ENCODE measurements around the gene CHD1L. TPM values are rescaled to one million over a fixed set of nuclear protein-coding genes. Genes with fewer than 3 reads are reported as not detected.

The CHD1L gene
- total and polyA plus RNA-seq, 2 of the 13 experiments (the other 11 are each of a cell fraction or from before 2014, with no cell fraction given): 74.3 to 111 TPM

DNA sequence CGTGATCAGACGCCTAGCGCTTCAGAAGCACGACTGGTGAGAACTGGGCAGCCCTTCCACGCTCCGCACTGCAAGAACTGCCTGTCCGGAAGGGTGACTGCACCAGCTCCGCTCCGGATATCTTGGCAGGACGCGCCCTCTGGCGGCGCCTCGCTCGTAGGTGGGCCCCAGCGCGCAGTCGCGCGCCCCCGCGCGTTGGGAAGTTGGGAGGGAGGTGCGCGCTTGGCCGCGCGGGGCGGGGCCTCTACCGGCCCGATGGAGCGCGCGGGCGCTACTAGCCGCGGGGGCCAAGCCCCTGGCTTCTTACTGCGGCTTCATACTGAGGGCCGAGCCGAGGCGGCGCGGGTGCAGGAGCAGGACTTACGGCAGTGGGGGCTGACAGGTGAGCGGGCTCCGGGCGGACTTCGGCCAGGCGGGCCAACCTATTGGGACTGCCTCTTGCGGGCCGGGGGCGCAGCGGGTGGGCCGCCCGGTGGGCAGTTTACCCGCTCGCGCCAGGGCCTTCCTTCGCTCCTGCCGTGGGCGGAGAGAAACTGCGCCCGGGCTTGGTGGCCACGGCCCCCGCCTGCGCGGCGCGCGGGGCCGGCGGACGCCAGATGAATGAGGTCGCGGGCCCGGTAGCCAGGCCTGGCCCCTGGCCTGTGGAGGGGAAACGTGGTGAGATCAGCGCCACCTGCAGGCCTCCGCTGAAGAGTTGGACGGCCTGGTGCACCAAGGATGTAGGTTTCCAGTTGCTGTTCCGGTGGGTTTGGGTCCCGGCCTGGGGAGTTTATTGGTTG is at the start of gene CHD1L (continued):
- TF ChIP-seq AFF4 (CRISPR knock-in tag; IDR thresholded peaks at IDR 0.05) (no peak; the same call in 1 of the 2 replicates), MXD4 (CRISPR knock-in tag; IDR thresholded peaks at IDR 0.05) (peak; percentile 68), SRY (CRISPR knock-in tag; IDR thresholded peaks at IDR 0.05) (peak; percentile 86), ZSCAN22 (CRISPR knock-in tag; IDR thresholded peaks at IDR 0.05) (no peak), ZNF138 (CRISPR knock-in tag; IDR thresholded peaks at IDR 0.05; ENCODE audit: low read depth) (no peak), ZNF256 (CRISPR knock-in tag; conservative IDR thresholded peaks at IDR 0.05) (no peak; the same call in 1 of the 2 replicates)
- TF ChIP-seq, protein P1, sequence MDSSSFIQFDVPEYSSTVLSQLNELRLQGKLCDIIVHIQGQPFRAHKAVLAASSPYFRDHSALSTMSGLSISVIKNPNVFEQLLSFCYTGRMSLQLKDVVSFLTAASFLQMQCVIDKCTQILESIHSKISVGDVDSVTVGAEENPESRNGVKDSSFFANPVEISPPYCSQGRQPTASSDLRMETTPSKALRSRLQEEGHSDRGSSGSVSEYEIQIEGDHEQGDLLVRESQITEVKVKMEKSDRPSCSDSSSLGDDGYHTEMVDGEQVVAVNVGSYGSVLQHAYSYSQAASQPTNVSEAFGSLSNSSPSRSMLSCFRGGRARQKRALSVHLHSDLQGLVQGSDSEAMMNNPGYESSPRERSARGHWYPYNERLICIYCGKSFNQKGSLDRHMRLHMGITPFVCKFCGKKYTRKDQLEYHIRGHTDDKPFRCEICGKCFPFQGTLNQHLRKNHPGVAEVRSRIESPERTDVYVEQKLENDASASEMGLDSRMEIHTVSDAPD (CRISPR knock-in tag; IDR thresholded peaks at IDR 0.05): peak; percentile 74
- TF ChIP-seq, protein P2, sequence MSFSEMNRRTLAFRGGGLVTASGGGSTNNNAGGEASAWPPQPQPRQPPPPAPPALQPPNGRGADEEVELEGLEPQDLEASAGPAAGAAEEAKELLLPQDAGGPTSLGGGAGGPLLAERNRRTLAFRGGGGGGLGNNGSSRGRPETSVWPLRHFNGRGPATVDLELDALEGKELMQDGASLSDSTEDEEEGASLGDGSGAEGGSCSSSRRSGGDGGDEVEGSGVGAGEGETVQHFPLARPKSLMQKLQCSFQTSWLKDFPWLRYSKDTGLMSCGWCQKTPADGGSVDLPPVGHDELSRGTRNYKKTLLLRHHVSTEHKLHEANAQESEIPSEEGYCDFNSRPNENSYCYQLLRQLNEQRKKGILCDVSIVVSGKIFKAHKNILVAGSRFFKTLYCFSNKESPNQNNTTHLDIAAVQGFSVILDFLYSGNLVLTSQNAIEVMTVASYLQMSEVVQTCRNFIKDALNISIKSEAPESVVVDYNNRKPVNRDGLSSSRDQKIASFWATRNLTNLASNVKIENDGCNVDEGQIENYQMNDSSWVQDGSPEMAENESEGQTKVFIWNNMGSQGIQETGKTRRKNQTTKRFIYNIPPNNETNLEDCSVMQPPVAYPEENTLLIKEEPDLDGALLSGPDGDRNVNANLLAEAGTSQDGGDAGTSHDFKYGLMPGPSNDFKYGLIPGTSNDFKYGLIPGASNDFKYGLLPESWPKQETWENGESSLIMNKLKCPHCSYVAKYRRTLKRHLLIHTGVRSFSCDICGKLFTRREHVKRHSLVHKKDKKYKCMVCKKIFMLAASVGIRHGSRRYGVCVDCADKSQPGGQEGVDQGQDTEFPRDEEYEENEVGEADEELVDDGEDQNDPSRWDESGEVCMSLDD (CRISPR knock-in tag; IDR thresholded peaks at IDR 0.05; ENCODE audit: borderline replicate concordance): no peak
- TF ChIP-seq, protein P3, sequence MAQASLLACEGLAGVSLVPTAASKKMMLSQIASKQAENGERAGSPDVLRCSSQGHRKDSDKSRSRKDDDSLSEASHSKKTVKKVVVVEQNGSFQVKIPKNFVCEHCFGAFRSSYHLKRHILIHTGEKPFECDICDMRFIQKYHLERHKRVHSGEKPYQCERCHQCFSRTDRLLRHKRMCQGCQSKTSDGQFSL (CRISPR knock-in tag; IDR thresholded peaks at IDR 0.05): no peak
- TF ChIP-seq, protein P4, sequence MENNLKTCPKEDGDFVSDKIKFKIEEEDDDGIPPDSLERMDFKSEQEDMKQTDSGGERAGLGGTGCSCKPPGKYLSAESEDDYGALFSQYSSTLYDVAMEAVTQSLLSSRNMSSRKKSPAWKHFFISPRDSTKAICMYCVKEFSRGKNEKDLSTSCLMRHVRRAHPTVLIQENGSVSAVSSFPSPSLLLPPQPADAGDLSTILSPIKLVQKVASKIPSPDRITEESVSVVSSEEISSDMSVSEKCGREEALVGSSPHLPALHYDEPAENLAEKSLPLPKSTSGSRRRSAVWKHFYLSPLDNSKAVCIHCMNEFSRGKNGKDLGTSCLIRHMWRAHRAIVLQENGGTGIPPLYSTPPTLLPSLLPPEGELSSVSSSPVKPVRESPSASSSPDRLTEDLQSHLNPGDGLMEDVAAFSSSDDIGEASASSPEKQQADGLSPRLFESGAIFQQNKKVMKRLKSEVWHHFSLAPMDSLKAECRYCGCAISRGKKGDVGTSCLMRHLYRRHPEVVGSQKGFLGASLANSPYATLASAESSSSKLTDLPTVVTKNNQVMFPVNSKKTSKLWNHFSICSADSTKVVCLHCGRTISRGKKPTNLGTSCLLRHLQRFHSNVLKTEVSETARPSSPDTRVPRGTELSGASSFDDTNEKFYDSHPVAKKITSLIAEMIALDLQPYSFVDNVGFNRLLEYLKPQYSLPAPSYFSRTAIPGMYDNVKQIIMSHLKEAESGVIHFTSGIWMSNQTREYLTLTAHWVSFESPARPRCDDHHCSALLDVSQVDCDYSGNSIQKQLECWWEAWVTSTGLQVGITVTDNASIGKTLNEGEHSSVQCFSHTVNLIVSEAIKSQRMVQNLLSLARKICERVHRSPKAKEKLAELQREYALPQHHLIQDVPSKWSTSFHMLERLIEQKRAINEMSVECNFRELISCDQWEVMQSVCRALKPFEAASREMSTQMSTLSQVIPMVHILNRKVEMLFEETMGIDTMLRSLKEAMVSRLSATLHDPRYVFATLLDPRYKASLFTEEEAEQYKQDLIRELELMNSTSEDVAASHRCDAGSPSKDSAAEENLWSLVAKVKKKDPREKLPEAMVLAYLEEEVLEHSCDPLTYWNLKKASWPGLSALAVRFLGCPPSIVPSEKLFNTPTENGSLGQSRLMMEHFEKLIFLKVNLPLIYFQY (CRISPR knock-in tag; IDR thresholded peaks at IDR 0.05; ENCODE audit: borderline replicate concordance): no peak; the same call in 1 of the 2 replicates
- TF ChIP-seq, protein P5, sequence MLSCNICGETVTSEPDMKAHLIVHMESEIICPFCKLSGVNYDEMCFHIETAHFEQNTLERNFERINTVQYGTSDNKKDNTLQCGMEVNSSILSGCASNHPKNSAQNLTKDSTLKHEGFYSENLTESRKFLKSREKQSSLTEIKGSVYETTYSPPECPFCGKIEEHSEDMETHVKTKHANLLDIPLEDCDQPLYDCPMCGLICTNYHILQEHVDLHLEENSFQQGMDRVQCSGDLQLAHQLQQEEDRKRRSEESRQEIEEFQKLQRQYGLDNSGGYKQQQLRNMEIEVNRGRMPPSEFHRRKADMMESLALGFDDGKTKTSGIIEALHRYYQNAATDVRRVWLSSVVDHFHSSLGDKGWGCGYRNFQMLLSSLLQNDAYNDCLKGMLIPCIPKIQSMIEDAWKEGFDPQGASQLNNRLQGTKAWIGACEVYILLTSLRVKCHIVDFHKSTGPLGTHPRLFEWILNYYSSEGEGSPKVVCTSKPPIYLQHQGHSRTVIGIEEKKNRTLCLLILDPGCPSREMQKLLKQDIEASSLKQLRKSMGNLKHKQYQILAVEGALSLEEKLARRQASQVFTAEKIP (CRISPR knock-in tag; IDR thresholded peaks at IDR 0.05; ENCODE audit: borderline replicate concordance): no peak
